ENCODE results near the gene NCAPG2.

Gene NCAPG2

GRCh38 chr7:158695056-158695455 lies 9.5 kb downstream of the NCAPG2 start:
- in situ Hi-C loops (cut with HindIII; ENCODE audit: low sequenced_read_pairs) = no loop called here
- no peak overlapping the region for H3K4me3 ChIP-seq (ENCODE audit: low read depth, low read length)
- no peak for DNase-seq (ENCODE audit: low read depth, low spot score)
- no peak for TF ChIP-seq CTCF (IDR thresholded peaks at IDR 0.05; ENCODE audit: low read depth, low read length)

- in situ Hi-C loops (cut with HindIII; ENCODE audit: low sequenced_read_pairs) = no loop called here
- H3K4me3 ChIP-seq (ENCODE audit: low read depth, low read length) = no peak overlapping the region
- no peak for TF ChIP-seq CTCF (IDR thresholded peaks at IDR 0.05; ENCODE audit: low read depth, low read length)
- DNase-seq (ENCODE audit: low read depth, low spot score) = no peak
Measured at GRCh38 chr7:158694650-158695049, 10.0 kb downstream of the NCAPG2 start.

- no peak for DNase-seq (ENCODE audit: low read depth, low spot score)
- no peak for TF ChIP-seq CTCF (IDR thresholded peaks at IDR 0.05; ENCODE audit: low read depth, low read length)
- in situ Hi-C loops (cut with HindIII; ENCODE audit: low sequenced_read_pairs) = no loop called here
- no peak overlapping the region for H3K4me3 ChIP-seq (ENCODE audit: low read depth, low read length)
Measured at GRCh38 chr7:158689488-158689887, 15.1 kb downstream of the NCAPG2 start.

GRCh38 chr7:158687406-158687805 lies 17.2 kb downstream of the NCAPG2 start:
- H3K4me3 ChIP-seq (ENCODE audit: low read depth, low read length) = no peak overlapping the region
- DNase-seq (ENCODE audit: low read depth, low spot score) = no peak
- in situ Hi-C loops (cut with HindIII; ENCODE audit: low sequenced_read_pairs) = no loop called here
- TF ChIP-seq CTCF (IDR thresholded peaks at IDR 0.05; ENCODE audit: low read depth, low read length) = no peak

- DNase-seq (ENCODE audit: low read depth, low spot score) = no peak
- no peak for TF ChIP-seq CTCF (IDR thresholded peaks at IDR 0.05; ENCODE audit: low read depth, low read length)
- no peak overlapping the region for H3K4me3 ChIP-seq (ENCODE audit: low read depth, low read length)
- in situ Hi-C loops (cut with HindIII; ENCODE audit: low sequenced_read_pairs) = no loop called here
Measured at GRCh38 chr7:158685693-158686092, 18.9 kb downstream of the NCAPG2 start.

GRCh38 chr7:158684329-158684728 lies 20.3 kb downstream of the NCAPG2 start:
- in situ Hi-C loops (cut with HindIII; ENCODE audit: low sequenced_read_pairs) = no loop called here
- TF ChIP-seq CTCF (IDR thresholded peaks at IDR 0.05; ENCODE audit: low read depth, low read length) = no peak
- DNase-seq (ENCODE audit: low read depth, low spot score) = no peak
- H3K4me3 ChIP-seq (ENCODE audit: low read depth, low read length) = no peak overlapping the region

- in situ Hi-C loops (cut with HindIII; ENCODE audit: low sequenced_read_pairs) = no loop called here
- DNase-seq (ENCODE audit: low read depth, low spot score) = no peak
- TF ChIP-seq CTCF (IDR thresholded peaks at IDR 0.05; ENCODE audit: low read depth, low read length) = no peak
- H3K4me3 ChIP-seq (ENCODE audit: low read depth, low read length) = no peak overlapping the region
Measured at GRCh38 chr7:158683541-158683940, 21.1 kb downstream of the NCAPG2 start.
